Stimulated activated CD4-positive, alpha-beta T cell treated with anti-CD3 and anti-CD28 coated beads, Interleukin-12 subunit alpha, Interleukin-12 subunit beta, amount 100 ng/mL, for 4 hours (primary cell): ENCODE data around the gene C3orf22.

Source experiments
- DNase-seq: peaks from one replicate; pipeline ENCODE4 v3.0.0-alpha.2; 2020

C3orf22 gene

DNA sequence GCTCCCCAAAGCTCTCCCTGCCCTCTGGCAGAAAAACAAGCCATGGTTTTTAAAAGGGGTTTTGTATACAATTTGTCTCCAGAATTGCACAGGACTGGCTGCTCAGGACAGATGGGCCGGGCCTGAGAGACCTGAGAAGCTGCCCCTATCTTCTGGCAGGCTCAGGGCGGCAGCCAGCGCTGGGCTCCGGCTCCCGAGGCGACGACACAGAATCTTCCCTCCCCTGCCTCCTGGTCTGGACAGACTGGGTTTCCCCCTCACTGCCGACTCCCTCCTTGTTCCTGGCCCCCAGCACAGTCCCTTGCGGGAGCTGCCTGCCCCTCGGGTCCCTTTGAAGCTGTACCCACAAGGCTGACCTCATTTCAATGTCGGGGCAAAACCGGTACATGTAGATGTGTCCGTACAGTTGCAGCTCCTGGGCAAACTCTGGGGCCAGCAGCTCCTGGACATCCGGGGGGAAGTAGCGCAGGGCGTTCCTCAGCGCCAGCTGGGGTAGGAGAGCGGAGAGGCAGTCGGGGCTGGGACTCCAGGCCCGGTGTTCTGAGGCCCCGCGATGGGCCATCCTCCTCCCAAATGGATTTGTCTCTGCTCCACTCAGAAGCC, 48.3 kb downstream of the C3orf22 start:
- DNase-seq: no peak

DNA sequence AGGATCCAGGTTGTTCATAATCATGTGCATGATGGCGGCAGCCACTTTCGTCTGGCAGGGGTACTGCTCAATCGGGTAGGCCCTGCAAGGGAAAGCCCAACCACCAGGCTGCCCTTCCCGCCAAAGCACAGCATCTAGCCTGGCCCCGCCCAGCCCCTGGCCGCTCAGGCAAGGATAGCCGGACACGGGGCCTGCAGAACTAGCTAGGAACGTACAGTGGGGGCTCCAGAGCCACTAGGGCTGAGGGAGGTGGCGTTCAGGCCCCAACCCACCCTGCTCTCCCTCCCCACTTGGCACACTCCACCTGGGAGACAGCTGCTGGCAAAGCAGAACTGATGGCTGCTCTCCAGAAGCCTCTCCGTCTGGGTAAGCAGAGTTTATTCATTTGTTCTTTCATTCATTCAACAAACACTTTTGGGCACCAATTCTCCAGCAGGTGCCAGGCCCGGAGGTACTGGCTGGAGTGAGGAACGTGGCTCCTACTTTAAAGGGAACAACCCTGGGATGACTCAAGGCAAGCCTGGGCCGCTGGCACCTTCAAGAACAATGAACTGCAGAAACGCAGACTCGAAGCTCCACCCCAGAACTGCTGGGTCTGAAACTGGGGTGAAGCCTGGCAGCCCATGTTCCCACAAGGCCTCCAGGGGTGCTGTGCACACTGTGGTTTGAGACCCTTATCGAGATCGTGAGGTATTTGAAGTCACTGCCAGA, 49.0 kb downstream of the C3orf22 start:
- DNase-seq: no peak

DNA sequence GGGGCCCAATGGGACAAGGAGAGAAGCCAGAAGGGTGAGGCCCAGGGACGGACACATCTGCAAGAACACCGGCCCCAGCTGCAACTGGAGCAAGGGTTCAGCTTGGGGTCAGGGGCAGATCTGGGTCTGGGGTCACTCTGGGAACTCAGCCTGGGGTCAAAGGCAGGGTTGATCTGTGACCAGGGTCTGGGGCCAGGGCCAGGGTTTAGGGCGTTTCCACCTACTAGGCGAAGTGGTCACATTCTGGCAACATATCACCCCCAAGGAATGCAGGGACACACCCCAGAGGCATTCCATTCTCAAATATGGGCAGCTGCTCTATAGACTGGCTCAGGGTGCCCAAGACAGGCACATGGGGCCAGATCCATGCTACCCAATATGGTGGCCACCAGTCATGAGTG, 50.2 kb downstream of the C3orf22 start:
- no peak for DNase-seq

DNA sequence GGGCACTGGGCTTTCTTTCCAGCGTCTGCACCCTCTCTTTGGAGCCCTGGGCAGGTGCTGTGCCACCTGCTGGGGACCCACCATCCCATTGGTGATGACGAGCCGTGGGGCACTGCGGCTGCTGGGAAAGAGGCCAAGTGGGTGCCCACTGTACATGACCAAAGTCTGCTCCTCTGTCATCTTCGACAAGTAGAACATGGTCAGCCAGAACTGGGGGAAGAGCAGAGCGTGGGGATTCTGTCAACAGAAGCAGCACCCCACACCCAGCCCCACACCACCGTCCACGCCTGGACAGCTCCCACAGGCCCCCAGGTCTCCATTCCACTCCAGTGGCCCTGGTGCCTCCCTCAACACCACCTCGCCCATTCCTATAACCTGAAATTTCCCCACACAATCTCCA, 50.8 kb downstream of the C3orf22 start:
- DNase-seq: no peak

DNA sequence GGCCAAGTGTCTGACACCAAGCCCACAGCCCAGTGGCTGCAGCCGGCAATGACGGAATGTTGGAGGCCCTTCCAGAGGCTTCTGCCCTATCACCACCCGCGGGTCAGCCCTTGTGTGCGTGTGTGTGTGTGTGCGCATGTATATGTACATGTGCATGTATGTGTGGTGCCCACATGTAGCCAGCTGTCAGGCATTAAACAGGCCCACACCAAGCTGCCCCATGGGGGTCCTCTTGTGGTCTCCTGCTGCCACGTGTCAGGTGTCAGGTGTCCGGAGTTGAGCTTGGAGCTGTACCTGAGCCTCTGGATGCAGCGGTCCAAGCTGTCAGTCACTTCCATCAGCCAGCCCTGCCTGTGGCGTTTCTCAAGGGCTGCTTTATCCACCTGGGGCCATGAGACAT, 55.0 kb downstream of the C3orf22 start:
- no peak for DNase-seq

DNA sequence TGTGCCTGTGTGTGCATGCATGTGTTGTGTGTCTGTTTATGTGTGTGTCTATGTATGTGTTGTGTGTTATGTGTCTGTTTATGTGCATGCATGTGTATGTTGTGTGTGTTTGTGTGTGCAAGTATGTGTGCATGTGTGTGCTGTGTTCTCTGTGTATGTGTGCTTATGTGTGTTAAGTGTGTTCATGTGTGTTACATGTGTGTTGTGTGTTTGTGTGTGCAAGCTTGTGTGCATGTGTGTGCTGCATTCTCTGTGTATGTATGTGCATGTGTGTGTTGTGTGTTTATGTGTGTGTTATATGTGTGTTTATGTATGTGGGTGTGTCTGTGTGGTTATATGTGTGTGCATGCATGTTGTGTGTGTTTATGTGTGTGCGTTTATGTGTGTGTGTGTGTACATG, 56.1 kb downstream of the C3orf22 start:
- no peak for DNase-seq

DNA sequence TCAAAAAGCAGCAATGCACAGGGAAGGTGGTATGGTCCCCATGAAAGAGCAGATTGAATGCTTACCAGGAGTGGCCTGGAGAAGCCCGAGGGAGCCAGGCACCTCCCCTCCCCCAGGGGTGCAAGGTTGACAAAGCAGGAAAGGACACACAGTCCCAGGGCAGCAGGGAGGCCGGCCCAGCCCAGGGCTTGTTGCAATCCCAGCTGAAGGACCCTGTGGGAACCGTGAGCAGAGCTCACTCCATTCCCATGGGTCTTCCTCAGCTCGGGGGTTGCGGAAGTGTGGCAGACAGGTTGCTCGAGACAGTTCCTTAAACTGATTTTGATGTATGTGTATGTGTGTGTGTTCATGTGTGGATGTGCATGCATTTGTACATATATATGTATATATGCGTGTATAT, 57.0 kb downstream of the C3orf22 start:
- no peak for DNase-seq

DNA sequence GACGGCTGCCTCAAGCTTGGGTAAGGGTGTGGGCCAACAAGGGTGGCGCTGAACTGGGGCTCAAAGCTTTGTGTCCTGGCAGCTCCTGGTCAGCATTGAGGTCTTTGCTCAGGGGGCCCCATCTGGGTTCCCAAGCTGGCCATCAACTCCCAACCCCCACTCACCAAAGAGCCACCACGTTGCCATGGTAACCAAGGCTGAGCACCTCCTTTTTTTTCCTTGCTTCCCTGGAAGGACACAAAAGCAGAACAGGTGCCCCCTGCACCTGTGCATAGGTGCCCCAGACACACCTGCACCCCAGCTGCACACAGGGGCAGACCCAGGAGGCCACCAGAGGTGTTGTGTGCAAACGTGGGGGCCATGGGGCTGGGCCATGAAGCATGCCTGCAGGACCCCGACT, 57.7 kb downstream of the C3orf22 start:
- no peak for DNase-seq

DNA sequence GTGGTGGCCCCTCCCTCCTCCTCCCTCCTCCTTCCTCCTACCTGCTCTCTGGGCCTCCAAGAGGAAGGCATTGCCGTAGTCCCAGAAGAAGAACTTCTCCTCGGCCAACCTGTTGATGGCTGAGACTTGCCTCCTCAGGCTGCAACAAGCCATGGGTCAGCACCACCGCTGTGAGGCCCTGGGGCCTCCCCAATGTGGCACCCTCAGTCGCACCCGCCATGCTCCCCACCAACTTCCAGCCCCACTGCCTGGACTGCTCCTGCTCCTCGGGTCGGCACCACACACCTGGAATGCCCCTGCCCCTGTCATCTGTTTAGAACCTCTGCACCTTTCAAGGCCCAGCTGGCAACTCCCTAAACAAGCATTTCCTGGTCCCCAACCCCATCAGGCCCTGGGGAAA, 58.7 kb downstream of the C3orf22 start:
- DNase-seq: no peak
